Panc1 (cell line): Measurements from ENCODE around the gene NUBP2. TPM values are rescaled to one million over a fixed set of nuclear protein-coding genes. Genes with fewer than 3 reads are reported as not detected.

Source experiments
- ATAC-seq: fragments of 200-7000 bp; cut with Tn5 transposase; 2 replicates; pipeline ENCODE4 v1.9.1; 2020; ENCODE audit warnings: mild to moderate bottlenecking, moderate library complexity
- BruUV-seq: library from RNA; stranded (reverse); fragments of 400-500 nt; replicated peaks from 2 replicates; lab custom pipeline; 2021; lab: Mats Ljungman, UMichigan
- CTCF ChIA-PET: fragments of 300-600 bp; sonication (Branson Sonifier 250); formaldehyde crosslinking; loops from one replicate; lab custom pipeline; 2022; ENCODE audit warnings: antibody characterized with exemption; lab: Charles Lee
- POLR2A ChIA-PET: fragments of 300-600 bp; sonication (Branson Sonifier 250); formaldehyde crosslinking; loops from one replicate; lab custom pipeline; 2022; ENCODE audit warnings: antibody characterized with exemption; lab: Charles Lee
- DNase-seq: peaks from one replicate; pipeline ENCODE4 v3.0.0-alpha.2; 2010; ENCODE audit warnings: low read depth, low spot score
- H3K27ac ChIP-seq: 2 replicates; pipeline ENCODE4 v1.5.1; 2011; ENCODE audit warnings: mild to moderate bottlenecking, low read length, inconsistent platforms
- H3K27me3 ChIP-seq: fragments of 200-500 bp; sonication (Bioruptor generic); 2 replicates; pipeline ENCODE4 v1.6.0; 2014; ENCODE audit warnings: low read length, inconsistent platforms; ENCODE audit not compliant: control insufficient read depth, insufficient read depth
- H3K36me3 ChIP-seq: fragments of 200-500 bp; sonication (Bioruptor generic); 2 replicates; pipeline ENCODE4 v1.5.1; 2014; ENCODE audit warnings: inconsistent platforms, mild to moderate bottlenecking, low read length, moderate library complexity; ENCODE audit not compliant: control insufficient read depth, insufficient read depth
- H3K4me1 ChIP-seq: 2 replicates; pipeline ENCODE4 v1.5.1; 2011; ENCODE audit warnings: inconsistent platforms, mild to moderate bottlenecking, low read length, moderate library complexity; ENCODE audit not compliant: control insufficient read depth, insufficient read depth
- H3K4me3 ChIP-seq, 2 experiments: 2 replicates each; pipeline ENCODE4 v1.5.1; 2011 to 2012; ENCODE audit warnings: low read depth in 2 of 2, low read length in 2 of 2, mild to moderate bottlenecking in 2 of 2, inconsistent platforms in 1 of 2, moderate library complexity in 1 of 2
- H3K9me3 ChIP-seq: fragments of 200-500 bp; sonication (Bioruptor generic); 2 replicates; pipeline ENCODE4 v1.5.1; 2014; ENCODE audit warnings: low read depth, mild to moderate bottlenecking, inconsistent platforms, low read length, moderate library complexity; ENCODE audit not compliant: control insufficient read depth, insufficient read depth
- POLR2AphosphoS5 ChIP-seq: IDR thresholded peaks from 2 replicates; pipeline ENCODE4 v1.6.1; 2012; ENCODE audit warnings: mild to moderate bottlenecking, low read depth, low read length, moderate library complexity
- SIN3A ChIP-seq: IDR thresholded peaks from 2 replicates; pipeline ENCODE4 v1.6.1; 2012; ENCODE audit warnings: low read depth, mild to moderate bottlenecking, low read length, moderate library complexity, borderline replicate concordance; ENCODE audit not compliant: insufficient read depth
- TCF7L2 ChIP-seq: IDR thresholded peaks from 2 replicates; pipeline ENCODE4 v1.6.1; 2011; ENCODE audit warnings: mild to moderate bottlenecking, low read depth, low read length, inconsistent platforms
- in situ Hi-C: cut with HindIII; loops from 2 replicates; pipeline ENCODE4 v1.10.0; 2016; ENCODE audit warnings: low sequenced_read_pairs, low pct_unique_long_range_greater_than_20kb
- intact Hi-C: fragments of 100-400 bp; cut with micrococcal nuclease; formaldehyde crosslinking; loops from one replicate; pipeline ENCODE4 v1.10.0; 2022; ENCODE audit not compliant: unreplicated experiment
- total RNA-seq: library from RNA; stranded (reverse); gene quantifications from one replicate; pipeline ENCODE4 v1.2.1, GENCODE V29; 2021; ENCODE audit not compliant: unreplicated experiment
- TF ChIP-seq, protein P1 (sequence below), 2 experiments: IDR thresholded peaks; 2 replicates each; pipeline ENCODE4 v1.6.1; 2011 to 2012; ENCODE audit warnings: low read depth in 2 of 2, control low read depth in 1 of 2, low read length in 1 of 2, mild to moderate bottlenecking in 1 of 2, moderate library complexity in 1 of 2; ENCODE audit not compliant: insufficient read depth in 1 of 2
- TF ChIP-seq, protein P2 (sequence below): fragments of 450-650 bp; IDR thresholded peaks from 2 replicates; pipeline ENCODE4 v1.5.1; 2017; ENCODE audit warnings: mild to moderate bottlenecking

NUBP2 gene
- total RNA-seq, 1 experiment from 2014 or later = 85.8 TPM

DNA sequence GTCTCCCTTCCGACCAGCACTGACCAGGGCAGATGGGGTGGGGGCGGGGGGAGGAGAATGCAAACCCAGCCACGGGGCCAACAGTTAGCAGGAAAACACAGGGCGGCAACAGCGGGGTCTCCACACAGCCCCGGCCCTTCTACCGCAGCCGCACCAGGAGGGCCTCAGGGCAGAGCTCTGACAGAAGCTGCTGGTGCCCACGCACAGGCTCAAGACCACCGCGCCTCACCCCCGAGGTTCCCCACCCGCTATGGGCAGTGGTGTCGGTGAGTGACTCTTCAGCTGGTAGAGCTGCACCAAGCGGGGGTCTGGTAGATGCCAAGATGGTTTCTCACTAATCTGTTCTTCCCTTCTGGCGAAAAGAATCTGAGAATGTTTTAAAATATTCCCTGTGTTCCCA lies 27.8 kb downstream of the NUBP2 start:
- H3K27me3 ChIP-seq = no peaks in the 10 kb centered on the region
- ATAC-seq (no peak), DNase-seq (no peak)
- H3K27ac ChIP-seq = no peak overlapping the region
- BruUV-seq = no TSS peak
- H3K36me3 ChIP-seq = no peaks in the 10 kb centered on the region
- no peaks in the 10 kb centered on the region for H3K9me3 ChIP-seq
- no peak overlapping the region for H3K4me3 ChIP-seq
- ChIA-PET CTCF (no interaction called here), POLR2A (no interaction called here)
- H3K4me1 ChIP-seq = peaks cover 5% of the 10 kb centered on the region; the same call in 1 of the 2 replicates
- no peak for TF ChIP-seq TCF7L2
- TF ChIP-seq, protein P1, sequence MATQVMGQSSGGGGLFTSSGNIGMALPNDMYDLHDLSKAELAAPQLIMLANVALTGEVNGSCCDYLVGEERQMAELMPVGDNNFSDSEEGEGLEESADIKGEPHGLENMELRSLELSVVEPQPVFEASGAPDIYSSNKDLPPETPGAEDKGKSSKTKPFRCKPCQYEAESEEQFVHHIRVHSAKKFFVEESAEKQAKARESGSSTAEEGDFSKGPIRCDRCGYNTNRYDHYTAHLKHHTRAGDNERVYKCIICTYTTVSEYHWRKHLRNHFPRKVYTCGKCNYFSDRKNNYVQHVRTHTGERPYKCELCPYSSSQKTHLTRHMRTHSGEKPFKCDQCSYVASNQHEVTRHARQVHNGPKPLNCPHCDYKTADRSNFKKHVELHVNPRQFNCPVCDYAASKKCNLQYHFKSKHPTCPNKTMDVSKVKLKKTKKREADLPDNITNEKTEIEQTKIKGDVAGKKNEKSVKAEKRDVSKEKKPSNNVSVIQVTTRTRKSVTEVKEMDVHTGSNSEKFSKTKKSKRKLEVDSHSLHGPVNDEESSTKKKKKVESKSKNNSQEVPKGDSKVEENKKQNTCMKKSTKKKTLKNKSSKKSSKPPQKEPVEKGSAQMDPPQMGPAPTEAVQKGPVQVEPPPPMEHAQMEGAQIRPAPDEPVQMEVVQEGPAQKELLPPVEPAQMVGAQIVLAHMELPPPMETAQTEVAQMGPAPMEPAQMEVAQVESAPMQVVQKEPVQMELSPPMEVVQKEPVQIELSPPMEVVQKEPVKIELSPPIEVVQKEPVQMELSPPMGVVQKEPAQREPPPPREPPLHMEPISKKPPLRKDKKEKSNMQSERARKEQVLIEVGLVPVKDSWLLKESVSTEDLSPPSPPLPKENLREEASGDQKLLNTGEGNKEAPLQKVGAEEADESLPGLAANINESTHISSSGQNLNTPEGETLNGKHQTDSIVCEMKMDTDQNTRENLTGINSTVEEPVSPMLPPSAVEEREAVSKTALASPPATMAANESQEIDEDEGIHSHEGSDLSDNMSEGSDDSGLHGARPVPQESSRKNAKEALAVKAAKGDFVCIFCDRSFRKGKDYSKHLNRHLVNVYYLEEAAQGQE (IDR thresholded peaks at IDR 0.05; ENCODE audit: insufficient read depth in 1 of 2, low read depth in 2 of 2, low read length in 1 of 2) = no peak
- TF ChIP-seq POLR2AphosphoS5 = no peak
- TF ChIP-seq, protein P2, sequence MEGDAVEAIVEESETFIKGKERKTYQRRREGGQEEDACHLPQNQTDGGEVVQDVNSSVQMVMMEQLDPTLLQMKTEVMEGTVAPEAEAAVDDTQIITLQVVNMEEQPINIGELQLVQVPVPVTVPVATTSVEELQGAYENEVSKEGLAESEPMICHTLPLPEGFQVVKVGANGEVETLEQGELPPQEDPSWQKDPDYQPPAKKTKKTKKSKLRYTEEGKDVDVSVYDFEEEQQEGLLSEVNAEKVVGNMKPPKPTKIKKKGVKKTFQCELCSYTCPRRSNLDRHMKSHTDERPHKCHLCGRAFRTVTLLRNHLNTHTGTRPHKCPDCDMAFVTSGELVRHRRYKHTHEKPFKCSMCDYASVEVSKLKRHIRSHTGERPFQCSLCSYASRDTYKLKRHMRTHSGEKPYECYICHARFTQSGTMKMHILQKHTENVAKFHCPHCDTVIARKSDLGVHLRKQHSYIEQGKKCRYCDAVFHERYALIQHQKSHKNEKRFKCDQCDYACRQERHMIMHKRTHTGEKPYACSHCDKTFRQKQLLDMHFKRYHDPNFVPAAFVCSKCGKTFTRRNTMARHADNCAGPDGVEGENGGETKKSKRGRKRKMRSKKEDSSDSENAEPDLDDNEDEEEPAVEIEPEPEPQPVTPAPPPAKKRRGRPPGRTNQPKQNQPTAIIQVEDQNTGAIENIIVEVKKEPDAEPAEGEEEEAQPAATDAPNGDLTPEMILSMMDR = no peak
- no peak for TF ChIP-seq SIN3A
- in situ Hi-C loops = no loop called here
- intact Hi-C loops = no loop called here

DNA sequence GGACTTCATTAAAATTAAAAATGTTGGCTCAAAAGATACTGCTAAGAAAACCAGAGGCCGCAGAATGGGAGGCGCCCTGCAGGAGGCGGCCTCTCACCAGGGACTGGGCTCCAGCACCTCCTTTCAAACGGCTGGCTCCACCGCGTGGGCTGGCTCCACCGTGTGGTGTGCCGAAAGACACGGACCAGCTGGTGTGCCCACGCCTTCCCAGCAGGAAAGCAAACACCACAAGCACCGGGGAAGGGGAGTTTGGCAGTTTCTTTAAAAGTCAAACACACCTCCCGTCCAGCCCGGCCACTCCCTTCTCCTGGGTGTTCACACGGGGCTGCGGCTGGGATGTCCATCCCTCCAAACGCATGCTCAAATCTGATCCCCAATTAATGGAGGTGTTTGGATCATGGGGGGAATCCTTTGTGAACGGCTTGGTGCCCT lies 30.0 kb downstream of the NUBP2 start:
- BruUV-seq = no TSS peak
- Histone ChIP-seq H3K4me3 (no peak overlapping the region), H3K27ac (no peak overlapping the region), H3K4me1 (peaks cover 5% of the 10 kb centered on the region; the same call in 1 of the 2 replicates), H3K27me3 (no peaks in the 10 kb centered on the region), H3K9me3 (no peaks in the 10 kb centered on the region), H3K36me3 (no peaks in the 10 kb centered on the region)
- in situ Hi-C loops = no loop called here
- TF ChIP-seq, protein P2 = peak; percentile 87
- no peak for TF ChIP-seq SIN3A
- intact Hi-C loops = no loop called here
- ATAC-seq (peak; percentile 89), DNase-seq (no peak)
- ChIA-PET POLR2A (no interaction called here), CTCF (no interaction called here)
